ENCODE results near the gene ACAP3.

Gene ACAP3

DNA sequence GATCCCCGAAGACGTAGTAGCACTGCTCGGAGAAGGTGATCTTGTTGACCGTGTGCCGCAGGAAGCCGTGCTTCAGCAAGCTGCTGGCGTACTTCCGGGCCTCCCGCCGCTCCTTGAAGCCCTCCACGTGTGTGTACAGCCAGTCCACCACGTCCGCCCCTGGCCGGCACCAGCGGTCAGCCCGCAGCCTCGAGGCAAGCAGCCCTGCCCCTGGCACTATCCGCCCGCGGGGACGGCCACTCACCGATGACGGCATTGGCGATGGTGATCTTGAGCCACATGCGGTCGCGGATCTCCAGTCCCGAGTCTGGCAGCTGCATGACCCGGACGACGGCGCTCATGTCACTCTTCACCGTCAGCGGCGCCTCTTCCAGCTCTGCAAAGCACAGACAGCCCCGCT lies 30.5 kb upstream of the ACAP3 start:
- no peak for DNase-seq (ENCODE audit: extremely low read depth, low read depth)
- H3K4me3 ChIP-seq (replicated peaks; ENCODE audit: low read depth, low read length) = no peak overlapping the region
- TF ChIP-seq, protein P1, sequence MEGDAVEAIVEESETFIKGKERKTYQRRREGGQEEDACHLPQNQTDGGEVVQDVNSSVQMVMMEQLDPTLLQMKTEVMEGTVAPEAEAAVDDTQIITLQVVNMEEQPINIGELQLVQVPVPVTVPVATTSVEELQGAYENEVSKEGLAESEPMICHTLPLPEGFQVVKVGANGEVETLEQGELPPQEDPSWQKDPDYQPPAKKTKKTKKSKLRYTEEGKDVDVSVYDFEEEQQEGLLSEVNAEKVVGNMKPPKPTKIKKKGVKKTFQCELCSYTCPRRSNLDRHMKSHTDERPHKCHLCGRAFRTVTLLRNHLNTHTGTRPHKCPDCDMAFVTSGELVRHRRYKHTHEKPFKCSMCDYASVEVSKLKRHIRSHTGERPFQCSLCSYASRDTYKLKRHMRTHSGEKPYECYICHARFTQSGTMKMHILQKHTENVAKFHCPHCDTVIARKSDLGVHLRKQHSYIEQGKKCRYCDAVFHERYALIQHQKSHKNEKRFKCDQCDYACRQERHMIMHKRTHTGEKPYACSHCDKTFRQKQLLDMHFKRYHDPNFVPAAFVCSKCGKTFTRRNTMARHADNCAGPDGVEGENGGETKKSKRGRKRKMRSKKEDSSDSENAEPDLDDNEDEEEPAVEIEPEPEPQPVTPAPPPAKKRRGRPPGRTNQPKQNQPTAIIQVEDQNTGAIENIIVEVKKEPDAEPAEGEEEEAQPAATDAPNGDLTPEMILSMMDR (IDR thresholded peaks at IDR 0.05; ENCODE audit: low read depth, low read length, missing control alignments) = no peak

DNA sequence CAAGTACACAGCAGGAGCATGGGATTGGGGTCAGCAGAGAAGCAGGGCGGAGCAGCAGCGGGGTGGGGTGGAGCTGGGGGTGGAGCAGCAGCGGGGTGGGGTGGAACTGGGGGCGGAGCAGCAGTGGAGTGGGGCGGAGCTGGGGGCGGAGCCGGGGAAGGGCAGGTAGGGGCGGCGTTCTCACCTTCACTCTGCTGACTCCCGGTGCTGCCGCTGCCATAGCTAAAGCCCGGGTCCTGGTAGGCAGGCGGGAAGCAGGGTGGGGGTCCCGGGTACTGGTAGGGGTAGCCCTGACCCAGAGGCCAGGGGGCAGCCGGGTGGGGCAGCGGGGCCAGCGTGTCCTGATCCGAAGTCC lies 30.0 kb upstream of the ACAP3 start:
- TF ChIP-seq, protein P1 (IDR thresholded peaks at IDR 0.05; ENCODE audit: low read depth, low read length, missing control alignments) = no peak
- no peak overlapping the region for H3K4me3 ChIP-seq (replicated peaks; ENCODE audit: low read depth, low read length)
- DNase-seq (ENCODE audit: extremely low read depth, low read depth) = no peak

DNA sequence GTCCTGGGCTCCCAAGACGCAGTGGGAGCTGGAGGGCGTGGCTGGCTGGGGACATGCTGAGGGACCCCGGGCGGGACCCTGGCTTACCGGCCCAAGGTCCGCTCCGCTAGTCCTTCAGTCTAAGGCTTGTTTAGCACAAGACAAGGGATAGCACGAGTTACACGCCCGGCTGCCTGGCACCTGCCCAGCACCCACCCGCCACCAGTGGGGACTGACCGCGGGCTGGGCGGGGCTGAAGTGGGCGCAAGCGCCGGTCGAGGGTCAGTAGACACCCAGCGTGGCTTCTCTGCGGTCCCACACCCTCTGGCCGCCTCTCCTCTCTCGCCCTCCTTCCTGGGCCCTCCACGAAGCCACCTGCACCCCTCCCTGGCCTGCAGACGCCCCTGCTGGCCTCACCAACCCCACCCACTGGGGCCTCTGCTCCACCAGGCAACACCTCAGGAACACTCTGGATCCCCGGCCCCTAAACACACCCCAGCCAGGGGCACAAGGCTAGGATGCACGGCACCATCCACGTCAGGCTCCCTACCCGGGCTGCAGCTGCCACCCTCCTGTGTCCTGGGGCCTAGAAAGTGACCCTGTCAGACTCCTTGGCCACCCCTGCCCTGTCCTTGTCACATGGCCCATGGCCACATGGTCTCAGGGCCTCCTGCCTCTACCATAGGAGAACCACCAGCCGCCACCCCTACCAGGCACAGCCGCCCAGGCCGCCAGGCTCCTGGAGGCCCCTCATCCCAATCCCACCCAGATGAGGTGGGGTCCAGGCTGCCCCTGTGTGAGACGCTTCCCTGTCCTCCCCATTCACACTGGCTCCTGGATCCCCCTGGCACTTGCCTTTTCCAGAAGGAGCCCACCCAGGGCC lies 29.4 kb upstream of the ACAP3 start:
- DNase-seq (ENCODE audit: extremely low read depth, low read depth) = no peak
- TF ChIP-seq, protein P1 (IDR thresholded peaks at IDR 0.05; ENCODE audit: low read depth, low read length, missing control alignments) = no peak
- no peak overlapping the region for H3K4me3 ChIP-seq (replicated peaks; ENCODE audit: low read depth, low read length)

DNA sequence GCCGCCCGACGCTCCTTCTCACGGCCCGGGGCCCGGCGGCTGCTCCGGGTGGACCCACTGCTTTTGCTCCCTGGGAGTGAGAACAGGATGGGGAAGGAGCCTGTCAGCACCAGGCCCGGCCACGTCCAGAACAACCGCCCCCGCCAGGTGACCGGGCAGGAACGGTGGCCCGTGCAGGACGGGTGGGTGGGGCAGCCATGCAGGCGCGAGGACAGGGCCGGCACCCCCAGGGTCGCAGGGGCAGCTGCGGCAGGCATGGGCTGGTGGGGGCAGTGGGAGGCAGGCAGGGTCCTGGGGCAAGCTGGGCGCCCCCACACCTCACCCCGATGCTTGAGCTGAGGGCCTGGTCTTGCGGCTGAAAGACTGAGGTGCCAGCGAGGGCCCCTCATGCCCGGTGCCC lies 28.7 kb upstream of the ACAP3 start:
- no peak overlapping the region for H3K4me3 ChIP-seq (replicated peaks; ENCODE audit: low read depth, low read length)

DNA sequence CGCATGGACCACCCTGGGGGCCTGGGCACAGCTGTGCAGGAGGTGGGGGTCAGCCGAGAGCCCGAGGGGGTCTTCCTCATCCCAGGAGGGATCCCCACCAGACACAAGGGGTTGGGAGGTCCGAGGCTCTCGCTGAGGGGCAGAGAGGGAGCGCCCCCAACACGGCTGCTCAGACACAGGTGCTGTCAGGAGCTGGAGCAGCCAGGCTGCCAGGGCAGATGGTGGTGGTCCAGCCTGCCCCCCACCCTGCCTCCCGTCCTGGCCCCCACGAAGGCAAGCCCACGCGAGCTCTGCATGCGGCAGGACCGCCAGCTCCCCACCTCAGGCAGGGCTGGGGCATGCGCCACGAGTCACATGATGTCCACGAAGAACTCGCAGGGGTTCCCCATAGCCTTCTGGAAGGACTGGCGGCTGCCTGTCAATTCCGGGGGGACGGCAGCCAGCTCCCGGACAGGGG lies 28.1 kb upstream of the ACAP3 start:
- DNase-seq (ENCODE audit: extremely low read depth, low read depth) = no peak
- TF ChIP-seq, protein P1 (IDR thresholded peaks at IDR 0.05; ENCODE audit: low read depth, low read length, missing control alignments) = no peak
- H3K4me3 ChIP-seq (replicated peaks; ENCODE audit: low read depth, low read length) = no peak overlapping the region

More for the DNA sequence above, 28.7 kb upstream of the ACAP3 start:
- DNase-seq (ENCODE audit: extremely low read depth, low read depth) = no peak
- TF ChIP-seq, protein P1 (IDR thresholded peaks at IDR 0.05; ENCODE audit: low read depth, low read length, missing control alignments) = no peak

DNA sequence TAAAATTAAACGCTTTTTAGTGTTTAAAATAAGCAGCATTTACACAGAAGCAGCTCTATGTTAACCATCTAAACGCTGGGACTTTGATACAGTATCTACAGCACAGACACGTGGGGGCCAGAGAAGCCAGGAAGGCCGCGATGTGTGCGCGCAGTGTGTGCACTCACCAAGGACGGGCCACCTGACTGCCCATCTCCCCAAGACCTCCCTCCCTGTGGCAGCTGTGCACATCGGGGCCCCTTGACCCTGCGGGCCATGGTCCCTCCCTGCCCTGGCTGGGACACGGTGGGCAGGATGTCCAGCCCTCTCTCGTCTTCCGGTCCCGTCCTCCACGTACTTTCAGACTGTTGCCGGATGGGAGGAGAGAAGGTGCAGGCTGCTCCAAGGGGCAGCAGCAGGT lies 27.6 kb upstream of the ACAP3 start:
- no peak overlapping the region for H3K4me3 ChIP-seq (replicated peaks; ENCODE audit: low read depth, low read length)
- TF ChIP-seq, protein P1 (IDR thresholded peaks at IDR 0.05; ENCODE audit: low read depth, low read length, missing control alignments) = no peak
- no peak for DNase-seq (ENCODE audit: extremely low read depth, low read depth)
